Posterior vena cava (tissue), 2 donors: Measurements from ENCODE around the gene ERICH2. TPM values are rescaled to one million over a fixed set of nuclear protein-coding genes. Genes with fewer than 3 reads are reported as not detected.
"Not testable (repeated sequence)": the region's sequence is repeated elsewhere in the genome, so short reads cannot be mapped to it uniquely, and the experiment has no call there.

Source experiments
- DNase-seq: peaks from one replicate; pipeline ENCODE4 v3.0.0-alpha.2; 2020; ENCODE audit warnings: low spot score
- intact Hi-C, 2 donors: fragments of 100-400 bp; cut with DNase I; formaldehyde crosslinking; loops; one replicate each; pipeline versions ENCODE4 v1.14.1 to v1.14.2; 2022 to 2023
- total RNA-seq, 2 donors: library from RNA; stranded (reverse); fragmentation: NEBNext Ultra II Directional; extraction: Animal tissue kit (Norgen Biotek cat#: 25700); gene quantifications; one replicate each; pipeline ENCODE4 v1.2.1, GENCODE V29; 2021
- donor health status: DM: yes; HTN: yes; CAD: no.
- donor health status: DM: yes; HTN: yes; CAD: no.

Gene ERICH2
- total RNA-seq, 2 donors from 2014 or later, result 0.74 TPM; not detected in 1

DNA sequence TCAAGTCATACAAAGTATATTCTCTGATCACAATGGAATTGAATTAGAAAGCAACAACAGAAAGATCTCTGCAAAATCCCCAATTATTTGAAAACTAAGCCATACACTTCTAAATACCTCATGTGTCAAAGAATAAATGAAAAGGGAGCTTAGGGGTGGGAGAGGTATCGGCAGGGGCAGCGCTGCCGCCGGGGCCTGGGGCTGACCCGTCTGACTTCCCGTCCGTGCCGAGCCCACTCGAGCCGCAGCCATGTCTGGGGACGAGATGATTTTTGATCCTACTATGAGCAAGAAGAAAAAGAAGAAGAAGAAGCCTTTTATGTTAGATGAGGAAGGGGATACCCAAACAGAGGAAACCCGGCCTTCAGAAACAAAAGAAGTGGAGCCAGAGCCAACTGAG lies 18.6 kb upstream of the ERICH2 start:
- intact Hi-C loops, DNase-seq: not testable (repeated sequence)

DNA sequence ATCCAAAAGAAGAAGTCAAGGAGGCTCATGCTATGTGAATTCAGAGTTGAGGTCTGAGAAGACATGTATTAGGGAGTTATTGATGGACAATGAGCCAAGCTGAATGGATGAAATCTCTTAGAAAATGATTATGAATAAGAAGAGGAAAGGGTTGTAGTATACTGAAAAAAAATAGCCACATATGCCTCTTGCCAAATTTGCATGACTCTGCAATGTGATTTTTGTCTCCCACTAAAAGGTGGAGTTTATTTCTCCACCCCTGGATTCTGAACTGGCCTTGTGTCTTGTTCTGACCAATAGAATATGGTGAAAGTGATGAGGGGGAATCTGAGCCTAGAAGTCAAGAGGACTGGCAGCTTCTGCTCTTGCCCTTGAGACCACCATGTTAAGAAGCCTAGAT lies 8.6 kb upstream of the ERICH2 start:
- no peak for DNase-seq
- intact Hi-C loops, result no loop called here

DNA sequence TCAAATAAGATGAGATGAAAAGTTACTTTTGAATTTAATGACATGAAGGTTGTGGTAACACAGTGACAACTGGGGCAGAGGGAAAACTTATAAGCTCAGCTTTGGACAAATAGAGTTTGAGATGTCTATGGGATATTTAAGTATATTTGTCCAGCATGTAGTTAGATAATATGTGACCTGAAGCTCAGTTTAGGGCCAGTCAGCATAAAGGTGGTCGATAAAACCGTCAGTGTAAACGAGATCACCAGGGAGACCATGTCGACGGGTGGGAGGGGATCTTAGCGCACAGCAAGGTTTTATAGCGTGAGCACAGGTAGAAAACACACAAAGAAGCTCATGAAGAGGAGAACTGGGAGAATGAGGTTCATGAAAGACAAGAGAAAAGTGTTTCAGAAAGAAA lies 7.4 kb upstream of the ERICH2 start:
- intact Hi-C loops, result no loop called here
- no peak for DNase-seq

DNA sequence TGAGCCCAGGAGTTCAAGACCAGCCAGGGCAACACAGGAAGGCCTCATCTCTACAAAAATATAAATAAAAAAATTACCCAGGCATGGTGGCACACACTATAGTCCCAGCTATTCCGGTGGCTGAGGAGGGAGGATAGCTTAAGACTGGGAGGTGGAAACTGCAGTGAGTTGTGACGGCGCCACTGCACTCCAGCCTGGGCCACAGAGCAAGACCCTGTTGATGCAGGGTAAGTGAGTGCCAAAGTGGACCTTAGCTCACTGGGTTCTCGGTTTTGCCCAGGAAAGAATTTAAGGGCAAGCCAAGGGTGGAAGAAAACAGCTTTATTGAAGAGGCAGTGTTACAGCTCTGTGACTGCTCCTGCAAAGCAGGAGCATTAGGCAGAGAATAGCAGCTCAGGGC lies 6.9 kb upstream of the ERICH2 start:
- intact Hi-C loops, result no loop called here
- no peak for DNase-seq

DNA sequence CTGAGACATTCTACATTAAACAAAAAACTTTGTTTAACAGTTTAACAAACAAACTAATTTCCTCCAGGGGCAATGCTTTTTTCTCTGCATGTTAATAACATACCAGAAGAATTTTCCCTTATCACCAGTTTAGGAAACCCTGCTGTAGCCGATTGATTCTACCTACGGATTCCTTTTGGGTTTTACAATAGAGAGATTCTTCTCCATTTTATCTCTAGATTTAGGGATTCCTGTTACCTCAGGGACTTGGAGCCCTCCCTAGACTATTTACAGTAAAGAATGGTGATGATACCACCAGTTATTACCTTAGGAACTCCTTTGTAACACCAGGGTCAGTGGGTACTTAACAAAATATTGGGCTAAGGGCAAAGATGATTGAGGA lies 5.3 kb upstream of the ERICH2 start:
- no peak for DNase-seq
- intact Hi-C loops, result no loop called here

DNA sequence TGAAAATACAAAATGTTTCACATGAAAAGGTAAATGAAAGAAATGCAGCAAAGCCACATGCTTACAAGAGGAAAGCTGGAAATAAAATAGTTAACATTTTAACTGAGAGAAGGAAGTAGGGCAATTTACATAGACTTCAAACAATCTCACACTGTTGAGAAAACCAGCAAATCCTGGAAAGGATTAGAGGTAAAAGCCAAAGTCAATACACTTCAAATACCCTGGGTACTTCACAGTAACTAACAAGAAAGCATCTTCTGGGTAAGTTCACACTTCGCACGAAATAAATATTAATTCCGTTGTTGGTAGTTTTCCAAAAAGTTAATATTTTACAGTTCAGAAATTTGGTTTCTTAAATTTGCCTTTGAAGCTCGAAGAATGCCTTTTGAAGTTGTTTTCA lies 3.5 kb upstream of the ERICH2 start:
- no peak for DNase-seq
- intact Hi-C loops, result no loop called here

DNA sequence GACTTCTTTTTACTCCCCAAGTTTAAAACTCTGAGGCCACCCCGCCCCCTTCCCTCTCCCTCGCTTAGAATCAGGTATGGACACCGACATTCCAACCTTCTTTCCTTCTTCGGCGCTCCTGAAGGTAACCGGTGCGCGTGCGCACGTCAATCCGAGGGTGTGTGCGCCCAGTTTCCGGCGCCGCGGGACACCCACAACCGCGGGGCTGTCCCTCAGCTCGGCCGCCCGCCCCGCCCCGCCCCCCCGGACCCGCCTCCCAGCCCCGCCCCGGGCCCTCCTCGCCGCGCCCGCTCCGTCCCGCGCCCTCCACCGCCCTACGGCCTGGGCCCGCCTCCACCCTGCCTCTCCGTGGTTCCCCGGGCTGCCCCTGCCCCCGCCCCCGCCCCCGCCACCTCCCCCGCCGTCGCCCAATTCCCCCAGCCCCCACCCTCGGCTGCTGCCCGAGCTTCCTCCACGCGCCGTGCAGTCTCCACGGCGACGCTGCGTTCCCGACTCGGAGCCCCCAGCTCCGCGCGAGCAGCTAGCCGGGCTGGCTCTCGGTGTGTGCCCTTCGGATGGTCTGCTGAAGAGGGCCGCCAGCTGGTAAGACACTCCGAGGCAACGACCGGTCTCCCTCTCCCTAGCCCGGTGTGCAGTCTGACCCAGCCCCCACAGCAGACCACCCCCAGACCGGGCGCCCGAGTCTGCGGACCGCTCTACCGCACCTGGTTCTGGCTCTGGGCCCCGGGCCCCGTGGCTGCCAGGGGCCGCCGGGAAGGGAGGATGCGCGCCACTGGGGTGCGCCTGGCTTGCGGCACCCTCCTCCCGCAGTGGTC lies 635 bp downstream of the ERICH2 start:
- DNase-seq, result peak; percentile 85

DNA sequence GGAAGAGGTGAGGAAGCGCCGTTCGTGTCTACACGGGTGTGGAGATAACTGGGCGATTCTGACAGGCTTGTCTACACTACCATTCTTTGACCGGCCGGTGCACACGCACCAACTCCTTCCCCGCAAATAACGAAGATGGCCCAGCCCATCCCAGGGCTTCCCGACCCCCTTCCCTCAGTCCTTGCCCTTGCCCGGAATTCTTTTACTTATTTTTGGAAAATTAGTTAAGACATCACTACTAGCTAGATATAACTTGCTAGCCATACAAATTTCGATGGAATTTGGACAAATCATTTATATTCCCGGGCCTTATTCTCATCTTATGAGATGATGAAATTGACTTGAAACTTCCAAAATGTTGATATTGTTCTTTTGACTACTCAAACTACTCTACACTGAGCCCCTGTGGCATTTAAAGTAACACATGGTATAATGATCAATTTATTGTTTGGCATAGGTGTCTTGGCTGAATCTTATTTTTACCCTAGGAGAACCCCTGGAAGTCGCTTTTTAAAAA lies 1.3 kb downstream of the ERICH2 start:
- intact Hi-C loops, result no loop called here
- DNase-seq, result no peak

More for the DNA sequence above, 635 bp downstream of the ERICH2 start:
- intact Hi-C loops, result no loop called here

DNA sequence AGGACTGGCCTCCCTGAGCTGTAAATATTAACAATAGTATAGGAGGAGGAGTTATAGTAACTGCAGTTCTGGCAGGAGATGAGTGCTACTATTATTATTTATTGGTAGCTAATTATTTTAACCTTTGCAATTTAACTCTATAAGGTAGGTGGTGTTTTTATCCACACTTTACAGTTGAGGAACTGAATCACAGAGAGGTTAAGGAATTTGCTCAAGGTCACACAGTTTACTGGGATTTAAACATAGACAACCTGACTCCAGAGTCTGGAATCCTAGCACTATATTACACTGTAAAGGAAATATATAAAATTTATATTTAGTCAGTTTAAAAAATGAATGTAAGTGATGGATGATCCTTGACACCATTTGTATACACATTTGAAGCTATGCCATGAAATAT lies 2.1 kb downstream of the ERICH2 start:
- intact Hi-C loops, result no loop called here
- no peak for DNase-seq

DNA sequence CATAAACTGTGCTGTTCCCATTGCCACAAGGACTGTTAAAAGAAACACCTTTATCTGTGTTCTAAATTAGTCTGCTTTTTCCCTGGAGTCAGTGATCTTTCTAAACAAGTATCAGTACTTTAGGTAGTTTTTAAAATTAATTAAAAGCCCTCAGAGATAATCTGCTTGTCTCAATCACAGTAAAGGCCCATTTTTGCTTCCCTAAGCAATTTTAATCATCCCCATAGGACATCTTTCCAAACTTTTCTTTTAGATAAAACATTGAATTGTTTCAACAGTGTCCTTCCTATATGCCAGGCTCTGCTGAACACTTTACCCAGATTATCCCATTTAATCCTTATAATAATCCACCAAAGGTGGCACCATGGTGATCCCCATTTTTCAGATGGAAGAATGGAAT lies 3.9 kb downstream of the ERICH2 start:
- no peak for DNase-seq
- intact Hi-C loops, result no loop called here

DNA sequence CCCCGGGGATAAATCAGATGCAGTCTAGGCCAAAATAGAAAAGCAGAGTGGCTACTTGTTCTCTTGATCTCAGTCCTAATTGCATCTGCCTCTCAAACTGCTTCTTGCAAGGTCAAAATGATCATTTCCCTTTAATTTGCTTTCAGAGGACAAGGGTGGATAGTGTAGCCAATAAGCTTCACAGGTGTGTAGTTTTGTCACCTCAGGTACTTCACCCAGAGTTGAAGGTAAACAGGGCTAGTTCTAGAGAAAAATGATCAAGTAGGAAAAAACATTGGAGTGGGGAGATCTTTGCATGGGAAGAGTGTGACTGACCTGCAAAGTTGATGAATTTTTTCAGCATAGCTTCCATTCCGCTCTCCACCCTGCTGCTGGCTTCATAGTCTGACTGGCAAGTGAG lies 8.7 kb downstream of the ERICH2 start:
- DNase-seq, result no peak
- intact Hi-C loops, result no loop called here

DNA sequence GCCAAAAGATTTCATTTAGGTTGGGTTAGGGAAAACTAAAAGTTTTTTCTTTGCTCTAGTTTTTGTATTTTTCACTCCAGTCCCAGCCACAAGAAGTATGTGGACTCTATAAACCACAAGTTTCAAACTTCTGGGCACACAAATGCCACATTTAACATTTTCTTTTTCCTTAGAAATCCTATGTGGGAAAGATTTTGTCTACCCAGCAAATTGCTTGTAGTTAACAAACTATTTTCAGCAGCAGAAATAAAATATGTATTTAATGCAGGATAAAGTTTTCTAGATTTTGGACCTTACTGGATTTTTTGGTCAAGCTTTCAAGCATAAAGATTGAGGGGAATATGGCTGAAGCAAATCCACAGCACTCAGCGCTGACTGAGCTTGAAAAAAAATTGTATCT lies 9.1 kb downstream of the ERICH2 start:
- DNase-seq, result no peak
- intact Hi-C loops, result no loop called here

DNA sequence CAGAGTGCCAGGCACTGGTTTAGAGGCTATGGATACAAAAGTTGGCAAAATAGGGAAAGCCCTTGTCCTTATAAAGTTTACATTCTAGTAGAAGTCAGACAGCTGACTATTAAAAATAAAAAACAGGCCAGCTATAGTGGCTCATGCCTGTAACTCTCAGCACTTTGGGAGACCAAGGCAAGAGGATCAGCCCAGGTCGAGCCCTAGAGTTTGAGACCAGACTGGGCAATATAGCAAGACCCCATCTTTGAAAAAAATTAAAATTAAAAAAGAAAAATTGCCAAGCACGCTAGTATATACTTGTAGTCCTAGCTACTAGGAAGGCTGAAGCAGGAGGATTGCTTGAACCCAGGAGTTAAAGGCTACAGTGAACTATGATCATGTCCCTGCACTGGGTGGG lies 12.5 kb downstream of the ERICH2 start:
- intact Hi-C loops, result no loop called here
- no peak for DNase-seq

DNA sequence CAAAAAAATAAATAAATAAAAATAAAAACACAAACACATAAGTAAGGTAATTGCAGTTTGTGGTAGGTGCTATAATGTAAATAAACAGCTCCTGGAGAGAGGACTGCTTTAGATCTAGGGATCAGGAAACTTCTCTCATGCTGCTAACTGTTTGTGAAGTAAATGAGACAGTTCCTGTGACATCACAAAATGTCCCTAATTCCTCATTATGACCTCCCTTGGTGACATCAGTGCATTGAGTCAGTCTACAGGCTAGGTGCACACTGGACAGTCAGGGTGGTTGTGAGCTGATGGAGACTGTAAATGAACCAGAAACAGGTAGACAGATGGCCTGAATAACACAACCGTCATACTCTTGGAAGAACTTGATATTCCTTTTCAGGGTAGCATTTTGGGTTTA lies 13.4 kb downstream of the ERICH2 start:
- intact Hi-C loops, result no loop called here
- no peak for DNase-seq

DNA sequence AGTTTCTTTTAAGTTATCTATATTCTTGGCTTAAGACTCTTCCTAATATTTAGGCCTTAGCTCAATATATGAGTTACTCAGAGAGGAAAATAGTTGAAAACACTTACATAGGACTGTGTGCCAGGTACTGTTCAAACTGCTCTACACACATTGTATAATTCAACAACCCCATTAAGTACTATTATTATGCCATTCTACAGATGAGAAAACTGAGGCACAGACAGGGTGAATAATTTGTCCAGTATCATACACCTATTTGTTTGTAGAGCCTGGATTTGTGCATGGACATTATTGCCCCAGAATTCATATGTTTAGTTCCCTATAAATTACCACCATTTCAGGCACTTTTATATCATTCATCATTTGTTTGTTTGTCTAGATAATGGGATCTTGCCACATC lies 28.8 kb downstream of the ERICH2 start:
- intact Hi-C loops, result no loop called here

DNA sequence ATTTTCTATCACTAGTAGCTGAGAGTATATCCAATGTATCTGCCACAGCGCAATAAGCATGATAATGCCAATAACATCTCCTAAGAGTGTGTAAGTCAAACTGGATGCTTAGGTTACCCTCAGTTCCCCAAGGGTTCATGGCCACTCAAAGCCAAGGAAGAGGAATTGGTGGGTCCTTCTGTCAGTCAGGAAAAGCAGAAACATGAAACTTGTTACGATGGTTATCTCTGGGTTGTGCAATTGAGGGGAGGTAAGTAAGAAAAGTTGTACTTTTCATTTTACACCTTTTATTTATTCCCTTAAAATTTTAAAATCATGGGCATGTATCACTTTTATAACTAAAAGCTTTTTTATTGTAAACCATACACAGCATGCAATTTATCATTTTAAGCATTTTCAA lies 36.4 kb downstream of the ERICH2 start:
- DNase-seq, result no peak
- intact Hi-C loops, result no loop called here

More for the DNA sequence above, 28.8 kb downstream of the ERICH2 start:
- no peak for DNase-seq

DNA sequence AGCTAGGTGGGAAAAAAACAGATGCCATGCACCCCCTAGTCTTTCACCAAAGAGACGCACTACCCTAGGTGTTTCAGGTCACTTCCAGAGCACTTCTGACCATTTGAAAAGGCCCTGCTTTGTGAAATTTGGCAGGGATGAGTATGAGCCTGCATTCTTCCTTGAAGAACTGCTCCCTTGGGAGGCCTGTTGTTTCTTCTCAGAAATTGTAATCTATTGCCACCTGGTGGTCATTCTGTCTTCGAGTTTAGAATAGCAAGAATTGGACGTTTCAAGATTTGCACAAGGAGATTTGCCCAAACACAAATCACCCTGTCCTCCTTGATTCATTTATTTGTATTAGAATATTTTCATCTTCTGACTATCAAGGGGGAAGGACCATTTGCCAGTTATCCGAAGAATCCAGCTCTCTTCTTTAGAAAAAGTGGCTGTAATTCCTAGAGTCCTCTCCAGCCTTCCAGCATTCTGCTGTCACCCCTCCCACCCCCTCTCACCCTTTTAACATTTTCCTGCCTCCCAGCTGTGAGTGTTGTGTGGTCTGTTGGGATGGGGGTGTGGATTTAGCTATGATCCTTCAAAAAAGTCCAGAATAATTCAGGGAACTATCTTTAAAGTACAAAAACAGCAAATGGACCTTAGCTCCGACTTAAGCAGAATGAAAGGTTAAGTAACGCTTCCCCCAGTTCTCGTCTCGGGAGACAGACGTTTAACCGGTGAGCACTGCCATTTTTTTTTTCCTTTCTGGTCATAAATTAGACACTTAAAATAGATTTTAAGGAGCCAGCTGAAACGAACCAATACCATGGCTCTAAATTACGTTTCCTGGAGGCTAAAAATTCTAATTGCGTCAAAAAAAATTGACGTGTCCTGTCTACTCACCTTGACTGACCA lies 42.8 kb downstream of the ERICH2 start:
- no peak for DNase-seq
- intact Hi-C loops, result loop anchor here (5.0 to 10.0 kb wide), 5 partner anchors 98 to 448 kb away; partner anchors contain the start of gene SP5 (in 1 of the 2)

DNA sequence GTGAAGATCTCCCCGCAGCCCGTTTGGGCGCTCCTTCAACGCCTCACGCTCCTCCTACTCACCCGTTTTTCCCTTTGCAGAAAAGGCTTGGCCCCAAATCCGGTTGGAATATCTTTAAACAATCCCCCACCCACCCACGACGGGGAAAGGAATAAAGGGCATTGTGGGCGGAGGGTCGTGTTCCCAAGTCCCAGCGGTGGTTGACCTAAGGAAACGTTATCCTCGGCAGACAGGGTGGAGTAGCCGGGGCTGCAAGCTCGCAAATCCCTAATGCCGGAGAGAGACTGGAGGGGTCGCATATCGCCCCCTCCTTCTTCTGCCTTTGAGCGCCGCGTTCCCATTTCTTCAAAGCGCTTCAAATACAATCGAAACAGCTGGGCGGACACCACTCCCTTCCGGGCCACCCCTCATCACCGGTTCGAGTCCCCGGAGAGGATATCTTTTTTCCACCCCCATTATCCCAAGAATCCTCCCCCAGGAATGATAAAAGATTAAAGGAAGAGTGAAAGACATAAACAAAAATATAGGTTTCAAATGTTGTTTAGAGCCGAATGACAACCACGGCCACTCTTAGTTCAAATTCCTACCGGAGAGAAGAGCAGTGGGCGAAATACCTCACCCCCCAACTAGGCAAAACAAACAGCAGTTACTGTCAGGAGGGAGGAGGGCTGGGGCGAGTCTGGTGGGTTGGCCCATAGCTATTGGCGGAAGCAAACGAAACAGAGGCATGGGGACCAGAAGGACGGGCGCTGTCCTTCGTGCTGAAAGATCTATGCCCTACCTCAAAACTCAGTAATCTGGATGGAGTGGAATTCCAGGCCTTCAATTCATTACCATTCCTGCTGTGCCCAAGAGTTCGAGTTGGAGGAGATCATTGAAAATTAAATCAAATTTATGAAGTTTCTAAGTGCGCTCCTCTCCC lies 43.7 kb downstream of the ERICH2 start:
- DNase-seq, result no peak
- intact Hi-C loops, result loop anchor here (5.0 to 10.0 kb wide), 5 partner anchors 99 to 449 kb away; partner anchors contain the start of gene SP5 (in 1 of the 2)
